Mucosa of descending colon (tissue), 3 donors: ENCODE results near the gene GRB10. TPM values are rescaled to one million over a fixed set of nuclear protein-coding genes. Genes with fewer than 3 reads are reported as not detected.

Source experiments
- ATAC-seq: fragments of 200-7000 bp; cut with Tn5 transposase; one replicate; pipeline ENCODE4 v1.9.1; 2020; ENCODE audit warnings: mild to moderate bottlenecking, moderate library complexity
- DNase-seq, 3 donors: peaks; one replicate each; pipeline ENCODE4 v3.0.0-alpha.2; 2020
- H3K36me3 ChIP-seq: fragments of 200-600 bp; one replicate; pipeline ENCODE4 v1.8.0; 2021; ENCODE audit warnings: low read depth, mild to moderate bottlenecking
- H3K4me1 ChIP-seq: fragments of 200-600 bp; one replicate; pipeline ENCODE4 v1.8.0; 2021; ENCODE audit warnings: low read depth, mild to moderate bottlenecking
- H3K4me3 ChIP-seq: fragments of 200-600 bp; one replicate; pipeline ENCODE4 v1.8.0; 2021; ENCODE audit warnings: mild to moderate bottlenecking
- H3K9me3 ChIP-seq: fragments of 200-600 bp; one replicate; pipeline ENCODE4 v1.8.0; 2021; ENCODE audit warnings: mild to moderate bottlenecking
- CTCF ChIP-seq: fragments of 200-600 bp; IDR thresholded peaks from one replicate; pipeline ENCODE4 v1.8.0; 2022; ENCODE audit warnings: antibody characterized with exemption, mild to moderate bottlenecking
- intact Hi-C, 2 donors: fragments of 100-400 bp; cut with DNase I in 1 of 2; cut with micrococcal nuclease in 1 of 2; formaldehyde crosslinking; loops; one replicate each; pipeline versions ENCODE4 v1.11.0 to v1.11.1; 2022; cut with DNase I, micrococcal nuclease
- total RNA-seq, 3 donors: library from RNA; stranded (reverse); fragmentation: NEBNext Ultra II Directional in 2 of 3; extraction: Animal tissue kit (Norgen Biotek cat#: 25700) in 2 of 3; gene quantifications; one replicate each; pipeline versions ENCODE4 v1.2.1 to v1.2.4, GENCODE V29; 2021 to 2023
- donor health status: DM: no; HTN: no; CAD: no; lungs with moderate emphysema.
- donor health status: DM: no; HTN: no; CAD: no.
- donor health status: DM: no; HTN: yes; CAD: no.

Gene GRB10
- total RNA-seq, 3 donors from 2014 or later, result 9.4 to 56.8 (median 13.0) TPM

- peak in 2 of 3 donors; percentile 63 to 64 for DNase-seq
- H3K9me3 ChIP-seq, result no peaks in the 10 kb centered on the region
- no peaks in the 10 kb centered on the region for H3K4me1 ChIP-seq
- no peak for TF ChIP-seq CTCF
- H3K36me3 ChIP-seq, result no peaks in the 10 kb centered on the region
- no peak overlapping the region for H3K4me3 ChIP-seq
- peak; percentile 81 for ATAC-seq
- intact Hi-C loops, result no loop called here
Observed at GRCh38 chr7:50556247-50556991, 226.3 kb downstream of the GRB10 start.

DNA sequence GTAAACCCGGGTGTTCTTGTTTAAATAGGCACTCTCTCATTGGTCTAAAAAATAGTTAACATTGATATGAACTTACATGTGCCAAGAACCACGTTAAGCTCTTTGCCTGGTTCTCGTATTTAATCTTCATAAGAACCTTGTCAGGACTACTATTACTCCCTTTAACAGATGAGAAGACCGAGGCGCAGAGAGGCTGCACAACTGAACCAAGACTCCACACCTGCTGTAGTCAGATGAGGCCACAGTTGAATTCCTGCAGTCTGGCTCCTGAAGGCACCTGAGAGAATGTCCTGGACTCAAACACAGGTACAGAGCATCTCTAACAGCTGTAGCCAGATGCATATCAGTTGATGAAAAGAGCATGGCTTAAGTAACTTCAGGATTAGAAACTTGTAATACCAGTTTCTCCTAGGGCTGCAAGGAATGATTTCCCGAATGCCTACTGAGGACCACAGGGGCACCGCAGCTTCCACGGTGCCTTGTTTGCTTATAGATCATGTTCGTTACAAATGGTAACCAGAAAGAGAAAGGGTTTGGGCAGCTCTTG lies 227.0 kb downstream of the GRB10 start:
- H3K4me3 ChIP-seq, result no peak overlapping the region
- no peak for TF ChIP-seq CTCF
- H3K36me3 ChIP-seq, result no peaks in the 10 kb centered on the region
- intact Hi-C loops, result no loop called here
- no peaks in the 10 kb centered on the region for H3K4me1 ChIP-seq
- H3K9me3 ChIP-seq, result no peaks in the 10 kb centered on the region
- no peak for DNase-seq
- ATAC-seq, result no peak

DNA sequence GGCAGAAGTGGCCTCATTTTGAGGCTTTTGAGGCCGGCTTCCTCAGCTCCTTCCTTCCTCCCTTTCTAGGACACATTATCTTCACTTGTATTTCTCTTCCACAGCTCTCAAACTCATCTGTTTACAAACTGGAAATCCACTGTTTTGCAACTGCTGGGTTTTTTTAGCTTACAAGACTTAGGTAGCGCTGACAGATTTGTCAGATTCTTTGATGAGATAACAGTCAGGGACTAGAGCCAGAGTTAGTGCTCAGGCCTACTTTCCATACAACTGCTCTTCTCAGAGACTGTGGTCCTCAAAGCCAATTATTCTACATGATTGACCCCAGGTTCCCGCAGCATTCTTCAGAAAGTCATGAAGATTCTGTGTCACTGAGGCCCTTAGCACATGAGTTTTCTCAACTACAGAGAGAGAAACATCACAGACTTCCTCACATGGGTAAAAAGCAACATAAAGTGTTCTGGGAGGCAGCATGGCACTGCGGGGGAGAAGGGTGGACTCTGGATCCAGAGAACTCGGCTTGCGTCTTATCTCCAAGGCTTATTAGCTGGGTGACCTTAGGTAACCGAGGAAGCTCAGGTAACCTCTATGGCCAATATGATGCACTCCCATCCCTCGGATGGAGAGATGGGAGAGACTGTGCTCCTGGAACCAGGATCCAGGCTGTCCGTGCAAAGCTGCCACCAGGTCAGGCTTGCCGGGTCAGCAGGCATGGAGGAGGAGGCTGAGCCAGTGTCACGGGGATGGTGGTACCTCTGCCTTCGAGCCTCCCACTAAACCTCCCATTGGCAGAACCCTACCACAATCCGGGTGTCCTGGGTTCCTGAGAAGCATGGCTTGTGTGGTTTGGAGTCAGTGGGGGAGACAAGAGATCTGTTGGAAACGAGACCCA lies 228.0 kb downstream of the GRB10 start:
- Histone ChIP-seq H3K9me3 (no peaks in the 10 kb centered on the region), H3K4me3 (no peak overlapping the region), H3K4me1 (no peaks in the 10 kb centered on the region), H3K36me3 (no peaks in the 10 kb centered on the region)
- TF ChIP-seq CTCF, result no peak
- no peak for ATAC-seq
- intact Hi-C loops, result no loop called here
- DNase-seq, result no peak

DNA sequence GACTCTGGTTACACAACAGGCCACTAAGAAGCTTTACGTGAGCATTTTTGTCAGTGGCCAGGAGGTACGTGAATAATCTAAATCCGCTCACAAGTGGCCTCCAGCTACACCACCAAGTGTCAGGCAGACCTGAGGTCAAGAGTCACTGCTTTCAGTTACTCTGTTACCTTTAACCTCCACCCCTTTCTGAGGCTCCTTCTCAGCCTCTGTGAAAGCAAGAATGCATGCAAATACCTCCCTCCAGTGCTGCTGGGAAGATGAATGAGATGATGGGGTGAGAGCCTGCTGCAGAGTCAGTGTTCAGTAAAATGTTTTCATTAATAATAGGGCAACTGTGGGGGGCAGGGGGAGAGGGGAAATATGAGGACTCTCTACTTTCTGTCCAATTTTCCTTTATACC lies 228.7 kb downstream of the GRB10 start:
- H3K4me3 ChIP-seq, result no peak overlapping the region
- ATAC-seq (no peak), DNase-seq (no peak)
- no peaks in the 10 kb centered on the region for H3K4me1 ChIP-seq
- no peaks in the 10 kb centered on the region for H3K9me3 ChIP-seq
- no peaks in the 10 kb centered on the region for H3K36me3 ChIP-seq
- intact Hi-C loops, result no loop called here
- no peak for TF ChIP-seq CTCF

- no peak for TF ChIP-seq CTCF
- H3K4me1 ChIP-seq, result no peaks in the 10 kb centered on the region
- ATAC-seq, result peak; percentile 24
- no peaks in the 10 kb centered on the region for H3K36me3 ChIP-seq
- DNase-seq, result peak in 1 of 3 donors; percentile 28
- intact Hi-C loops, result no loop called here
- no peaks in the 10 kb centered on the region for H3K9me3 ChIP-seq
- no peak overlapping the region for H3K4me3 ChIP-seq
Observed at GRCh38 chr7:50552921-50553320, 229.8 kb downstream of the GRB10 start.
